ENCODE results near the gene ABHD11. TPM values are rescaled to one million over a fixed set of nuclear protein-coding genes. Genes with fewer than 3 reads are reported as not detected.

Gene ABHD11
- total and polyA plus RNA-seq, 9 of the 15 experiments (the other 6 are each of a cell fraction or from before 2014, with no cell fraction given): 7.7 to 44.2 (median 18.9) TPM

GRCh38 chr7:73778801-73779389 lies 40.3 kb upstream of the ABHD11 start (continued):
- TF ChIP-seq DDX20 (tag; IDR thresholded peaks at IDR 0.05; ENCODE audit: low read depth) (no peak), RFX5 (IDR thresholded peaks at IDR 0.05; ENCODE audit: low read depth, low read length) (no peak), ADNP (tag; IDR thresholded peaks at IDR 0.05) (peak; percentile 72), ESRRB (CRISPR knock-in tag; IDR thresholded peaks at IDR 0.05; ENCODE audit: borderline replicate concordance) (no peak), ZBTB26 (CRISPR knock-in tag; IDR thresholded peaks at IDR 0.05) (0 out of 2 replicates have a peak, but pooled peaks have one; percentile 35), CBX1 (IDR thresholded peaks at IDR 0.05; ENCODE audit: low read depth) (no peak), TGIF2 (CRISPR knock-in tag; IDR thresholded peaks at IDR 0.05) (no peak), ZNF23 (CRISPR knock-in tag; IDR thresholded peaks at IDR 0.05) (no peak), C11orf30 (IDR thresholded peaks at IDR 0.05; ENCODE audit: low read depth) (peak; percentile 84), TAF9B (IDR thresholded peaks at IDR 0.05; ENCODE audit: partially characterized antibody) (no peak), JUND (IDR thresholded peaks at IDR 0.05; ENCODE audit: borderline replicate concordance, low read depth, low read length) (no peak), JUND (tag; IDR thresholded peaks at IDR 0.05; ENCODE audit: borderline replicate concordance, low read depth, low read length) (0 out of 3 replicates have a peak, but pooled peaks have one; percentile 15), PHF21A (IDR thresholded peaks at IDR 0.05; ENCODE audit: borderline replicate concordance, low read depth) (no peak), GTF2B (IDR thresholded peaks at IDR 0.05; ENCODE audit: extremely low read depth, insufficient read length) (no peak), ETV1 (tag; conservative IDR thresholded peaks at IDR 0.05; ENCODE audit: low read depth) (no peak), NR3C1 (CRISPR knock-in tag; IDR thresholded peaks at IDR 0.05) (no peak), MECOM (CRISPR knock-in tag; IDR thresholded peaks at IDR 0.05) (no peak), ZNF143 (CRISPR knock-in tag; IDR thresholded peaks at IDR 0.05) (no peak), MYNN (IDR thresholded peaks at IDR 0.05) (0 out of 2 replicates have a peak, but pooled peaks have one; percentile 21), MYNN (CRISPR knock-in tag; IDR thresholded peaks at IDR 0.05) (no peak), ZNF584 (CRISPR knock-in tag; IDR thresholded peaks at IDR 0.05; ENCODE audit: low read depth) (no peak), TRIM24 (IDR thresholded peaks at IDR 0.05) (0 out of 4 replicates have a peak, but pooled peaks of 1 of the 2 experiments have one; percentile 25), YBX1 (IDR thresholded peaks at IDR 0.05) (no peak), ZNF695 (CRISPR knock-in tag; IDR thresholded peaks at IDR 0.05) (no peak), HDAC1 (IDR thresholded peaks at IDR 0.05) (peak in 1 of 2 experiments; percentile 56; a peak in 2 of 4 replicates), ZC3H4 (CRISPR knock-in tag; IDR thresholded peaks at IDR 0.05; ENCODE audit: borderline replicate concordance) (no peak), ZBED1 (IDR thresholded peaks at IDR 0.05) (no peak)
- TF ChIP-seq, protein P1, sequence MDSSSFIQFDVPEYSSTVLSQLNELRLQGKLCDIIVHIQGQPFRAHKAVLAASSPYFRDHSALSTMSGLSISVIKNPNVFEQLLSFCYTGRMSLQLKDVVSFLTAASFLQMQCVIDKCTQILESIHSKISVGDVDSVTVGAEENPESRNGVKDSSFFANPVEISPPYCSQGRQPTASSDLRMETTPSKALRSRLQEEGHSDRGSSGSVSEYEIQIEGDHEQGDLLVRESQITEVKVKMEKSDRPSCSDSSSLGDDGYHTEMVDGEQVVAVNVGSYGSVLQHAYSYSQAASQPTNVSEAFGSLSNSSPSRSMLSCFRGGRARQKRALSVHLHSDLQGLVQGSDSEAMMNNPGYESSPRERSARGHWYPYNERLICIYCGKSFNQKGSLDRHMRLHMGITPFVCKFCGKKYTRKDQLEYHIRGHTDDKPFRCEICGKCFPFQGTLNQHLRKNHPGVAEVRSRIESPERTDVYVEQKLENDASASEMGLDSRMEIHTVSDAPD (CRISPR knock-in tag; IDR thresholded peaks at IDR 0.05): no peak
- TF ChIP-seq, protein P2, sequence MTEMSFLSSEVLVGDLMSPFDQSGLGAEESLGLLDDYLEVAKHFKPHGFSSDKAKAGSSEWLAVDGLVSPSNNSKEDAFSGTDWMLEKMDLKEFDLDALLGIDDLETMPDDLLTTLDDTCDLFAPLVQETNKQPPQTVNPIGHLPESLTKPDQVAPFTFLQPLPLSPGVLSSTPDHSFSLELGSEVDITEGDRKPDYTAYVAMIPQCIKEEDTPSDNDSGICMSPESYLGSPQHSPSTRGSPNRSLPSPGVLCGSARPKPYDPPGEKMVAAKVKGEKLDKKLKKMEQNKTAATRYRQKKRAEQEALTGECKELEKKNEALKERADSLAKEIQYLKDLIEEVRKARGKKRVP (CRISPR knock-in tag; IDR thresholded peaks at IDR 0.05): no peak

Measured in K562 (cell line).